DOHH2 (cell line): ENCODE results near the gene BNC1.

ENCODE experiments used
- H3F3A ChIP-seq: fragments of 200-600 bp; sonication (generic), shearing (Covaris generic); 2 replicates; pipeline ENCODE4 v1.6.0; 2016; ENCODE audit warnings: antibody characterized with exemption, mild to moderate bottlenecking; ENCODE audit not compliant: control insufficient read depth, insufficient read depth
- H3K27ac ChIP-seq: fragments of 200-600 bp; sonication (generic); 2 replicates; pipeline ENCODE4 v1.5.1; 2014; ENCODE audit warnings: low read depth, mild to moderate bottlenecking, low read length, moderate library complexity
- H3K27me3 ChIP-seq: fragments of 200-600 bp; sonication (generic); 2 replicates; pipeline ENCODE4 v1.6.1; 2014; ENCODE audit warnings: mild to moderate bottlenecking, low read length, mixed read lengths; ENCODE audit not compliant: control insufficient read depth
- H3K36me3 ChIP-seq: fragments of 200-600 bp; sonication (generic); 2 replicates; pipeline ENCODE4 v1.6.1; 2014; ENCODE audit warnings: mild to moderate bottlenecking, low read length, moderate library complexity, mixed read lengths; ENCODE audit not compliant: control insufficient read depth
- H3K4me1 ChIP-seq: fragments of 200-600 bp; sonication (generic); 2 replicates; pipeline ENCODE4 v1.6.1; 2014; ENCODE audit warnings: mild to moderate bottlenecking, low read length, mixed read lengths; ENCODE audit not compliant: control insufficient read depth
- H3K4me2 ChIP-seq: fragments of 200-600 bp; sonication (generic); 2 replicates; pipeline ENCODE4 v1.6.0; 2014; ENCODE audit warnings: mild to moderate bottlenecking, low read length, moderate library complexity
- H3K4me3 ChIP-seq: fragments of 200-600 bp; sonication (generic); 2 replicates; pipeline ENCODE4 v1.5.1; 2014; ENCODE audit warnings: mild to moderate bottlenecking, low read length, mixed read lengths
- H3K79me2 ChIP-seq: fragments of 200-600 bp; sonication (generic); 2 replicates; pipeline ENCODE4 v1.6.1; 2014; ENCODE audit warnings: mild to moderate bottlenecking, low read length, mixed read lengths; ENCODE audit not compliant: control insufficient read depth
- H3K9me2 ChIP-seq: fragments of 200-600 bp; sonication (generic); replicated peaks from 2 replicates; pipeline ENCODE4 v1.6.1; 2014; ENCODE audit warnings: mild to moderate bottlenecking, low read length, mixed read lengths; ENCODE audit not compliant: control insufficient read depth
- H3K9me3 ChIP-seq: fragments of 200-600 bp; sonication (generic); 2 replicates; pipeline ENCODE4 v1.6.1; 2014; ENCODE audit warnings: antibody characterized with exemption, low read length, mixed read lengths; ENCODE audit not compliant: control insufficient read depth, insufficient read depth
- H4K20me1 ChIP-seq: fragments of 200-600 bp; sonication (generic); 2 replicates; pipeline ENCODE4 v1.6.0; 2014; ENCODE audit warnings: low read depth, mild to moderate bottlenecking, antibody characterized with exemption, low read length, moderate library complexity; ENCODE audit not compliant: control insufficient read depth, insufficient read depth
- EZH2phosphoT487 ChIP-seq: fragments of 200-600 bp; sonication (generic); IDR thresholded peaks from 2 replicates; pipeline ENCODE4 v1.6.1; 2017; ENCODE audit warnings: borderline replicate concordance, mild to moderate bottlenecking, antibody characterized with exemption, low read length, moderate library complexity, mixed read lengths
- TF ChIP-seq, protein P1 (sequence below): fragments of 200-600 bp; sonication (generic); IDR thresholded peaks from one replicate; pipeline ENCODE4 v1.5.1; 2014; ENCODE audit warnings: antibody characterized with exemption, mild to moderate bottlenecking, low read depth, low read length; ENCODE audit not compliant: poor library complexity, severe bottlenecking

BNC1 gene

DNA sequence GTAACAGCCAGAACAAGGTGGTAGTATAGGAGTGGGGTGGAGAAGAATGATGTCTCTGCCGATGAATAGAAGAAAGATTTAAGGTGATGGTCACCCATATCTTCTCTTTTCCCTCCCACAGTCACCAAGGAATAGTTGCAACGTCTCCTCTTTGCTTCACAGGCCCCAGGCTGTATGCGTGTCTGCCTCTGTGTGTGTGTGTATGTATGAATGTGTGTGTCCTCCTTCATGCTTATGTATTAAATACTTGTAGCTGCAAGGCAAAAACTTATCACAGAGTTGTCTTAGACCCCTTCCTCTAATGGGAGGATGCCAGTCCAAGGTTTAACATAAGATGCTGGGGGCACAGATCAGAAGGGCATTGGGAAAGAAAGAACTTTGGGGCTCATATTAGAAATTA is 19.1 kb upstream of the BNC1 start:
- Histone ChIP-seq H3K79me2 (no peaks in the 10 kb centered on the region), H3K36me3 (no peaks in the 10 kb centered on the region), H3K4me1 (no peaks in the 10 kb centered on the region), H4K20me1 (no peaks in the 10 kb centered on the region), H3K27me3 (no peaks in the 10 kb centered on the region), H3K9me3 (no peaks in the 10 kb centered on the region), H3K4me3 (no peak overlapping the region), H3K27ac (no peak overlapping the region), H3K9me2 (no peaks in the 10 kb centered on the region), H3F3A (no peaks in the 10 kb centered on the region), H3K4me2 (no peak overlapping the region)
- TF ChIP-seq EZH2phosphoT487 = no peak
- TF ChIP-seq, protein P1, sequence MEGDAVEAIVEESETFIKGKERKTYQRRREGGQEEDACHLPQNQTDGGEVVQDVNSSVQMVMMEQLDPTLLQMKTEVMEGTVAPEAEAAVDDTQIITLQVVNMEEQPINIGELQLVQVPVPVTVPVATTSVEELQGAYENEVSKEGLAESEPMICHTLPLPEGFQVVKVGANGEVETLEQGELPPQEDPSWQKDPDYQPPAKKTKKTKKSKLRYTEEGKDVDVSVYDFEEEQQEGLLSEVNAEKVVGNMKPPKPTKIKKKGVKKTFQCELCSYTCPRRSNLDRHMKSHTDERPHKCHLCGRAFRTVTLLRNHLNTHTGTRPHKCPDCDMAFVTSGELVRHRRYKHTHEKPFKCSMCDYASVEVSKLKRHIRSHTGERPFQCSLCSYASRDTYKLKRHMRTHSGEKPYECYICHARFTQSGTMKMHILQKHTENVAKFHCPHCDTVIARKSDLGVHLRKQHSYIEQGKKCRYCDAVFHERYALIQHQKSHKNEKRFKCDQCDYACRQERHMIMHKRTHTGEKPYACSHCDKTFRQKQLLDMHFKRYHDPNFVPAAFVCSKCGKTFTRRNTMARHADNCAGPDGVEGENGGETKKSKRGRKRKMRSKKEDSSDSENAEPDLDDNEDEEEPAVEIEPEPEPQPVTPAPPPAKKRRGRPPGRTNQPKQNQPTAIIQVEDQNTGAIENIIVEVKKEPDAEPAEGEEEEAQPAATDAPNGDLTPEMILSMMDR = no peak

DNA sequence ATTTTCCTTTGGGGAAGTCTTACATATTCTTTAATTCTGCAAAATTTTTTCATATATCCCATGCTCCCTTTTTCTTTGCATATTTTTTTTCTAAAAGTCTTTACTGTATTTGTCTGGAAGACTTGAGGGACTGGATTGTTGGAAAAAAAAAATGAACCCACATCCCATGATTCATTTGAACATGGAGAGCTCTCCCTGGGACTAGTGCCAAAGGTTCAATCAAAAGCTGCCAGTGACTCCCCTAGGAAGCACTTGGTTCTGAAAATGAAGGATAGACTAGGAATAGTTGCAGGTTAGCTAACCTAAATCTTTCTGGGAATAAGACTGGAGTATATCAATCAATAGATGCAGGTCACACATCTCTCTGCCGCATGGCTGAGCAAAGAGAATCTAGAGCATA is 16.4 kb upstream of the BNC1 start:
- Histone ChIP-seq H4K20me1 (no peaks in the 10 kb centered on the region), H3K9me3 (no peaks in the 10 kb centered on the region), H3K4me2 (no peak overlapping the region), H3K27me3 (no peaks in the 10 kb centered on the region), H3K4me3 (no peak overlapping the region), H3K4me1 (no peaks in the 10 kb centered on the region), H3F3A (no peaks in the 10 kb centered on the region), H3K79me2 (no peaks in the 10 kb centered on the region), H3K9me2 (no peaks in the 10 kb centered on the region), H3K27ac (no peak overlapping the region), H3K36me3 (no peaks in the 10 kb centered on the region)
- TF ChIP-seq EZH2phosphoT487 = no peak
- TF ChIP-seq, protein P1 = no peak

DNA sequence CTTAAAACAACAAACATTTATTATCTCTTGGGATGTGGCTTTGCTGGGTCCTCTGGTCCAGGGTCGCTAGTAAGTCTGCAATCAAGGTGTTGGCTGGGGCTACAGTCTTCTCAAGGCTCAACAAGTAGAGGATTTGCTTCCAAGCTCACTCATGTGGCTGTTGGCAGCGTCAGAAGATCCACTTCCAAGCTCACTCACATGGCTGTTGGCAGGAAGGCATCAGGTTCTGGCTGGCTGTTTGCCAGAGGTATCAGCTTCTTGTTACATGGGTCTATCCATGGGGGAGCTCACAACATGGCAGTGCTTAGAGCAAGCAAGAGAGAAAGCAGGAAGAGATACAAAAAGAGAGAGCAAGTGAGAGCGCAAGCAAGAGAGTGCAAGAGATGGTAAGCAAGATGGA is 15.0 kb upstream of the BNC1 start:
- H3K4me2 ChIP-seq = no peak overlapping the region
- no peaks in the 10 kb centered on the region for H3F3A ChIP-seq
- H3K79me2 ChIP-seq = no peaks in the 10 kb centered on the region
- TF ChIP-seq, protein P1 = no peak
- no peak for TF ChIP-seq EZH2phosphoT487
- no peaks in the 10 kb centered on the region for H3K27me3 ChIP-seq
- H3K27ac ChIP-seq = no peak overlapping the region
- no peaks in the 10 kb centered on the region for H3K9me2 ChIP-seq
- no peaks in the 10 kb centered on the region for H3K9me3 ChIP-seq
- H3K4me1 ChIP-seq = no peaks in the 10 kb centered on the region
- H3K36me3 ChIP-seq = no peaks in the 10 kb centered on the region
- no peaks in the 10 kb centered on the region for H4K20me1 ChIP-seq
- H3K4me3 ChIP-seq = no peak overlapping the region

DNA sequence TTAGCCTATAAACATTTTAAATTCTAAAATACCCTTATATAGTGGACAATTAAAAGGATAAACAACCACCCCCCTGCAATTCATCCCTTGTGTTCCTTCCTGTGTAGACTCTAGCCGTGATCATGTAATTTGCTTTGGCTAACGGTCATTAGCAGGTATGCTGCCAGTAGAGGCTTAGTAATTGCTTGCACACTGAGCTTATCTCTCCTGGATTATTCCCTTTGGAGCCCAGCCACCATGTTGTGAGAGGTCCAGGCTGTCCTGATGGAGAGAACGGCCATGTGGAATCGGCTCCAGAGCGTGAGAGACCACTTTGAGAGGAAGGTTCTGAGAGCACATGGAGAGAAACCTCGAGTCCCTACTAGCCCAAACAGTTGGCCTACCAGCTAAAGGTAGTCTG is 11.0 kb upstream of the BNC1 start:
- Histone ChIP-seq H3K4me3 (no peak overlapping the region), H3K36me3 (no peaks in the 10 kb centered on the region), H3K9me2 (no peaks in the 10 kb centered on the region), H3K79me2 (no peaks in the 10 kb centered on the region), H3K27ac (no peak overlapping the region), H3K9me3 (no peaks in the 10 kb centered on the region), H3F3A (no peaks in the 10 kb centered on the region), H3K27me3 (no peaks in the 10 kb centered on the region), H4K20me1 (no peaks in the 10 kb centered on the region), H3K4me1 (no peaks in the 10 kb centered on the region), H3K4me2 (no peak overlapping the region)
- TF ChIP-seq, protein P1 = no peak
- no peak for TF ChIP-seq EZH2phosphoT487
